Measurements from ENCODE around the gene GIGYF2.

GIGYF2 gene

DNA sequence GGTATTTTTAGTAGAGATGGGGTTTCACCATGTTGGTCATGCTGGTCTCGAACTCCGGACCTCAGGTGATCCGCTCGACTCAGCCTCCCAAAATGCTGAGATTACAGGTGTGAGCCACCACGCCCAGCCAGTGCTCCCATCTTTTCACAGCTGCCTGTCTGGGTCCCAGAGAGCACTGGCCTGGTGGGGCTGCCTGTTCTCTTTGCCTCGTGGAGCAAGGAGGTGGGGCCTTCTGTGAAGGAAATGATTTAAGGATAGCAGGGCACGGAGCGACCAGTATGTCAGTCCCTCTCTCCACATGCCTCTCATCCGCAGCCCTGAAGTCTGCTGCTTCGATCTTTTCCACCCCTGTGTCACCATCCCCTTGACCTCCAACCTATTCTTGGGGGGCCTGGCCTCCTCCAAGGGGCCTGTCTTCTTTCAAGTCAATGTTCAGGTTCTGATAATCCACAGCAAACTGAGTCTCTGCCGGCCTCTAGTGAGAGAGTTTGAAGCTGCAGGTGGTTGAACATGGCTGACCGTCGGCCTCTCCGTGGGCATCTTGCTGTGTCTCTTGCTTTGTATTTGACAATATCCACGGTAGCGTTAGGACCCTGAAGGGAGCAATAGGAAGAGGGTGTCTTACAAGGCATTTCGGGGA lies 28.2 kb upstream of the GIGYF2 start:
- in situ Hi-C loops (cut with HindIII; ENCODE audit: low pct_ligation_motif_present, low sequenced_read_pairs): no loop called here
- DNase-seq: peak; percentile 25
- TF ChIP-seq, protein P1, sequence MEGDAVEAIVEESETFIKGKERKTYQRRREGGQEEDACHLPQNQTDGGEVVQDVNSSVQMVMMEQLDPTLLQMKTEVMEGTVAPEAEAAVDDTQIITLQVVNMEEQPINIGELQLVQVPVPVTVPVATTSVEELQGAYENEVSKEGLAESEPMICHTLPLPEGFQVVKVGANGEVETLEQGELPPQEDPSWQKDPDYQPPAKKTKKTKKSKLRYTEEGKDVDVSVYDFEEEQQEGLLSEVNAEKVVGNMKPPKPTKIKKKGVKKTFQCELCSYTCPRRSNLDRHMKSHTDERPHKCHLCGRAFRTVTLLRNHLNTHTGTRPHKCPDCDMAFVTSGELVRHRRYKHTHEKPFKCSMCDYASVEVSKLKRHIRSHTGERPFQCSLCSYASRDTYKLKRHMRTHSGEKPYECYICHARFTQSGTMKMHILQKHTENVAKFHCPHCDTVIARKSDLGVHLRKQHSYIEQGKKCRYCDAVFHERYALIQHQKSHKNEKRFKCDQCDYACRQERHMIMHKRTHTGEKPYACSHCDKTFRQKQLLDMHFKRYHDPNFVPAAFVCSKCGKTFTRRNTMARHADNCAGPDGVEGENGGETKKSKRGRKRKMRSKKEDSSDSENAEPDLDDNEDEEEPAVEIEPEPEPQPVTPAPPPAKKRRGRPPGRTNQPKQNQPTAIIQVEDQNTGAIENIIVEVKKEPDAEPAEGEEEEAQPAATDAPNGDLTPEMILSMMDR (IDR thresholded peaks at IDR 0.05; ENCODE audit: low read depth, low read length, missing control alignments): peak; percentile 74

DNA sequence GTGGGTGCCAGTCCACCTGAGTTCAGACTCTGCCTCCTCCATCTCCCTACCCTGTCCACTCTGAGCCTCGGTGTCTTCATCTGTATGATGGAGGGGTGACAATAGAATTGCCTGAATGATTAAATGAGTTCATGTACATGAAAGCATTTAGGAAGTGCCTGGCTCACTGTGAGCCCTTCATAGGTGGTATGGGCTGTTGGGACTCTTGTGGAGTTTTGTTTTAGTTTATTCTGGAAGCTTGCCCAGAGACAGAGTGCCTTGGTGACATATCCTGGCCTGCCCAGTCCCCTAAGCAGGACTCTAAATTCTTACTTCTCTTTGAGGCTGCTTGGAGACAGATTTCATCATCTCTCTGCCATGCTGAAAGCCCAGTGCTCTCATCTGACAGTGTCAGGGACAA lies 24.5 kb upstream of the GIGYF2 start:
- Histone ChIP-seq H3K27me3 (replicated peaks) (no peaks in the 10 kb centered on the region), H3K36me3 (replicated peaks) (no peaks in the 10 kb centered on the region), H3K4me3 (ENCODE audit: low read depth, low read length) (no peak overlapping the region), H3K27ac (no peak overlapping the region)
- TF ChIP-seq, protein P1 (IDR thresholded peaks at IDR 0.05; ENCODE audit: low read depth, low read length, missing control alignments): no peak
- DNase-seq: no peak
- in situ Hi-C loops (cut with HindIII; ENCODE audit: low pct_ligation_motif_present, low sequenced_read_pairs): no loop called here

More for the DNA sequence above, 28.2 kb upstream of the GIGYF2 start:
- Histone ChIP-seq H3K27me3 (replicated peaks) (no peaks in the 10 kb centered on the region), H3K27ac (no peak overlapping the region), H3K36me3 (replicated peaks) (no peaks in the 10 kb centered on the region), H3K4me3 (ENCODE audit: low read depth, low read length) (no peak overlapping the region)

DNA sequence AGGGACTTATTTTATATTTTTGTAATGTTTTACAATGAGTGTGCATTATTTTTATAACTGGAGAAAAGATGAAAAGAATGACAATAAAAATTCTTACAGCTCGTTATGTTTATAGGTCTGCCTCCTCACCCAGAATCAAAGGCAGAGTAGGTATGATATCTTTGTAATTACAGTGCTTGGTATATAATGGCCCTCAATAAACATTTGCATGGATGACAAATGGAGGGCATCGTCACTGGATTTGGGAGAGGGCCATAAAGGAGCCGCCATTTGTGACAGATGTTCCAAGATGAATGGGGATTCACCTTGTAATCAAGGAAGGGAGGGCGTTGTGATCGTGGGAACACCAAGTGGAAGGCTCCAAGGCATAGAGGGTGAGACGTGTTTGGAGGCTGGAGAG lies 22.6 kb upstream of the GIGYF2 start:
- TF ChIP-seq, protein P1 (IDR thresholded peaks at IDR 0.05; ENCODE audit: low read depth, low read length, missing control alignments): no peak
- no peaks in the 10 kb centered on the region for H3K27me3 ChIP-seq (replicated peaks)
- H3K27ac ChIP-seq: no peak overlapping the region
- DNase-seq: no peak
- no peaks in the 10 kb centered on the region for H3K36me3 ChIP-seq (replicated peaks)
- no peak overlapping the region for H3K4me3 ChIP-seq (ENCODE audit: low read depth, low read length)
- in situ Hi-C loops (cut with HindIII; ENCODE audit: low pct_ligation_motif_present, low sequenced_read_pairs): no loop called here

DNA sequence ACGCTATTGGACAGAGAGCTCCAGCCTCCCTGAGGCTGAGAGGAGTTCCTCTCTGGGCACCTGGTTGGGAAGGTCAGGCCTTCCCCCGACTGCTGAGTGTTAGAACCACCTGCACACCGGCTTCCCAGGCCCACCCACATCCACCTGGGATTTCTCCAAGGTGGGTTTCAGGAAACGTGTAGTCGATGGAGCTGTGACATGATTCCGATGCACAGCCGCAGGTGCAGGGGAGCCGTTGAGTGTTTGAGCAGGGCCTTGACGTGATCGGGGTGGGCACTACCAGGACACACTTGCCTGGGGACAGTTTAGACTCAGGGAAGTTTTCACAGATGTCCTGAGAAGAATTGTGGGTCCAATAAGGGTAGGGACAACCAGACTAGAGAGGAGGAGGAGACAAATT lies 21.8 kb upstream of the GIGYF2 start:
- TF ChIP-seq, protein P1 (IDR thresholded peaks at IDR 0.05; ENCODE audit: low read depth, low read length, missing control alignments): no peak
- Histone ChIP-seq H3K27me3 (replicated peaks) (no peaks in the 10 kb centered on the region), H3K4me3 (ENCODE audit: low read depth, low read length) (no peak overlapping the region), H3K27ac (no peak overlapping the region), H3K36me3 (replicated peaks) (no peaks in the 10 kb centered on the region)
- DNase-seq: no peak
- in situ Hi-C loops (cut with HindIII; ENCODE audit: low pct_ligation_motif_present, low sequenced_read_pairs): no loop called here

DNA sequence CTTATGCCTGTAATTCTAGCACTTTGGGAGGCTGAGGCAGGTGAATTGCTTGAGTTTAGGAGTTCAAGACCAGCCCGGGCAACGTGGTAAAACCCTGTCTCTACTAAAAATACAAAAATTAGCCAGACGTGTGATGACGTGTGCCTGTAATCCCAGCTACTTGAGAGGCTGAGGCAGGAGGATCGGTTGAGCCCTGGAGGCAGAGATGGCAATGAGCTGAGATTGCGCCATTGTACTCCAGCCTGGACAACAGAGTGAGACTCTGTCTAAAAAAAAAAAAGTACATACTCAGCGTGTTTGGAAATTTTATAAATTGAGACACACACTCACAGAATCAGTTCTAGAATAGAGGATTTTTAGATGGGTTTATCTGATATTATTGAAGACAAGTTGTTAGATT lies 17.1 kb upstream of the GIGYF2 start:
- TF ChIP-seq, protein P1 (IDR thresholded peaks at IDR 0.05; ENCODE audit: low read depth, low read length, missing control alignments): no peak
- DNase-seq: no peak
- H3K36me3 ChIP-seq (replicated peaks): no peaks in the 10 kb centered on the region
- H3K27ac ChIP-seq: no peak overlapping the region
- in situ Hi-C loops (cut with HindIII; ENCODE audit: low pct_ligation_motif_present, low sequenced_read_pairs): no loop called here
- H3K27me3 ChIP-seq (replicated peaks): no peaks in the 10 kb centered on the region
- H3K4me3 ChIP-seq (ENCODE audit: low read depth, low read length): no peak overlapping the region

DNA sequence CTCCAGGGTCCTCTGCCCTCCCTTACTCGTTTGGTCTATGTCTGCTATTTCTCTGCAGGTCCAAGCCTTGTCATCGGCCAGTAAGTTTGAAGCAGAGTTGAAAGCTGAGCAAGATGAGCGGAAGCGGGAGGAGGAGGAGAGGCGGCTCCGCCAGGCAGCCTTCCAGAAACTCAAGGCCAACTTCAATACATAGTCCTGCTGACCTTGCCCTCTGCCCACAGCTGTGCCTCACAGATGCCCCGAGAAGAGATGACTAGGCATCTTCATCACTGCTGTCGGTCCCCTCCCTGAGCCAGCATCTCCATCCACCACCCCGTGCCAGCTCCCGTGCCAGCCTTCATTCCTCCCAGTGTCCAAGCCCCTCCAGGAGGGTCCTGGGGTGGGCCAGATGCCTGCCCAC lies 15.6 kb upstream of the GIGYF2 start:
- Histone ChIP-seq H3K4me3 (ENCODE audit: low read depth, low read length) (no peak overlapping the region), H3K27ac (no peak overlapping the region), H3K27me3 (replicated peaks) (no peaks in the 10 kb centered on the region), H3K36me3 (replicated peaks) (no peaks in the 10 kb centered on the region)
- TF ChIP-seq, protein P1 (IDR thresholded peaks at IDR 0.05; ENCODE audit: low read depth, low read length, missing control alignments): no peak
- in situ Hi-C loops (cut with HindIII; ENCODE audit: low pct_ligation_motif_present, low sequenced_read_pairs): no loop called here
- no peak for DNase-seq

Data from brain microvascular endothelial cell (primary cell).